Colonic mucosa (tissue), 4 donors: ENCODE measurements around the gene CYP51A1. TPM values are rescaled to one million over a fixed set of nuclear protein-coding genes. Genes with fewer than 3 reads are reported as not detected.

Experiments
- DNase-seq: peaks from one replicate; pipeline ENCODE4 v3.0.0-alpha.2; 2020
- H3K27ac ChIP-seq: fragments of 200-600 bp; one replicate; pipeline ENCODE4 v1.8.0; 2021
- H3K27me3 ChIP-seq: fragments of 200-600 bp; one replicate; pipeline ENCODE4 v1.8.0; 2021
- H3K36me3 ChIP-seq: fragments of 200-600 bp; one replicate; pipeline ENCODE4 v1.8.0; 2021
- H3K4me1 ChIP-seq: fragments of 200-600 bp; one replicate; pipeline ENCODE4 v1.8.0; 2021; ENCODE audit warnings: mild to moderate bottlenecking
- H3K4me3 ChIP-seq: fragments of 200-600 bp; one replicate; pipeline ENCODE4 v1.8.0; 2021
- H3K9ac ChIP-seq, 2 donors: one replicate each; pipeline ENCODE4 v1.7.0; 2013; ENCODE audit warnings: control low read depth in 2 of 2, low read depth in 2 of 2, low read length in 2 of 2
- H3K9me3 ChIP-seq: fragments of 200-600 bp; one replicate; pipeline ENCODE4 v1.8.0; 2021
- intact Hi-C: fragments of 100-400 bp; cut with DNase I; formaldehyde crosslinking; loops from one replicate; pipeline ENCODE4 v1.14.1; 2022
- total RNA-seq, 2 donors: library from RNA; stranded (reverse); fragmentation: NEBNext Ultra II Directional in 1 of 2; extraction: Animal tissue kit (Norgen Biotek cat#: 25700) in 1 of 2; gene quantifications; one replicate each; pipeline ENCODE4 v1.2.1, GENCODE V29; 2021
- TF ChIP-seq, protein P1 (sequence below): fragments of 200-600 bp; IDR thresholded peaks from one replicate; pipeline ENCODE4 v1.8.0; 2022; ENCODE audit warnings: antibody characterized with exemption, mild to moderate bottlenecking
- donor health status: healthy.
- donor health status: DM: no; HTN: no; CAD: no.
- donor health status: DM: no; HTN: no; CAD: no.

The CYP51A1 gene
- total RNA-seq, 2 donors from 2014 or later, result 125 to 322 TPM

DNA sequence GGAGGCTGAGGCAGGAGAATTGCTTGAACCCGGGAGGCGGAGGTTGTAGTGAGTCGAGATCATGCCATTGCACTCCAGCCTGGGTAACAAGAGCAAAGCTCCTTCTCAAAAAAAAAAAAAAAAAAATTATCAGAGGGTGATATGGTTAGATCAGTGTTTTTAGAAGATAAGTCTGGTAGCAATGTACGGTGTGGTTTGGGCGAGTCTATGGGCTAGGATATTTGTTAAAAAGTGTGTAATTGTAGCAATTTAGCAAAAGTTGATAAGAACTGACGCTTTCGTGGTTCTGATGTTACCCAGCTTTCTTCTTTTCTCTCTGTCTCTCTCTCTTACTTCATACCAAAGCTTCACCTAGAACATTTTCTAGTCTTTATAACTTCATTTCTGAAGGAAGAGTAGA, 6.9 kb upstream of the CYP51A1 start:
- Histone ChIP-seq H3K36me3 (no peaks in the 10 kb centered on the region), H3K4me1 (no peaks in the 10 kb centered on the region), H3K9ac (no peak overlapping the region), H3K9me3 (no peaks in the 10 kb centered on the region), H3K27me3 (no peaks in the 10 kb centered on the region), H3K4me3 (no peak overlapping the region), H3K27ac (no peak overlapping the region)
- TF ChIP-seq, protein P1, sequence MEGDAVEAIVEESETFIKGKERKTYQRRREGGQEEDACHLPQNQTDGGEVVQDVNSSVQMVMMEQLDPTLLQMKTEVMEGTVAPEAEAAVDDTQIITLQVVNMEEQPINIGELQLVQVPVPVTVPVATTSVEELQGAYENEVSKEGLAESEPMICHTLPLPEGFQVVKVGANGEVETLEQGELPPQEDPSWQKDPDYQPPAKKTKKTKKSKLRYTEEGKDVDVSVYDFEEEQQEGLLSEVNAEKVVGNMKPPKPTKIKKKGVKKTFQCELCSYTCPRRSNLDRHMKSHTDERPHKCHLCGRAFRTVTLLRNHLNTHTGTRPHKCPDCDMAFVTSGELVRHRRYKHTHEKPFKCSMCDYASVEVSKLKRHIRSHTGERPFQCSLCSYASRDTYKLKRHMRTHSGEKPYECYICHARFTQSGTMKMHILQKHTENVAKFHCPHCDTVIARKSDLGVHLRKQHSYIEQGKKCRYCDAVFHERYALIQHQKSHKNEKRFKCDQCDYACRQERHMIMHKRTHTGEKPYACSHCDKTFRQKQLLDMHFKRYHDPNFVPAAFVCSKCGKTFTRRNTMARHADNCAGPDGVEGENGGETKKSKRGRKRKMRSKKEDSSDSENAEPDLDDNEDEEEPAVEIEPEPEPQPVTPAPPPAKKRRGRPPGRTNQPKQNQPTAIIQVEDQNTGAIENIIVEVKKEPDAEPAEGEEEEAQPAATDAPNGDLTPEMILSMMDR, result no peak
- intact Hi-C loops, result no loop called here
- DNase-seq, result no peak

- Histone ChIP-seq H3K36me3 (no peaks in the 10 kb centered on the region), H3K9me3 (no peaks in the 10 kb centered on the region), H3K27me3 (no peaks in the 10 kb centered on the region), H3K27ac (no peak overlapping the region), H3K4me3 (no peak overlapping the region), H3K4me1 (no peaks in the 10 kb centered on the region), H3K9ac (no peak overlapping the region)
- TF ChIP-seq, protein P1, result no peak
- DNase-seq, result no peak
- intact Hi-C loops, result no loop called here
These were observed 3.3 kb upstream of the CYP51A1 start for GRCh38 chr7:92137557-92137956.

GRCh38 chr7:92135052-92135889, 994 bp upstream of the CYP51A1 start:
- TF ChIP-seq, protein P1, result no peak
- peak; percentile 30 for DNase-seq
- peak overlapping the region; percentile 92 for H3K27ac ChIP-seq
- intact Hi-C loops, result no loop called here
- H3K27me3 ChIP-seq, result no peaks in the 10 kb centered on the region
- H3K36me3 ChIP-seq, result no peaks in the 10 kb centered on the region
- no peaks in the 10 kb centered on the region for H3K9me3 ChIP-seq
- peak overlapping the region; percentile 82 to 91 for H3K9ac ChIP-seq
- H3K4me1 ChIP-seq, result no peaks in the 10 kb centered on the region
- peak overlapping the region; percentile 97 for H3K4me3 ChIP-seq

- DNase-seq, result peak; percentile 80
- intact Hi-C loops, result loop anchor here (5.0 kb wide), 1 partner anchor 313 kb away; the partner anchor contains the start of gene GATAD1
These were observed 473 bp downstream of the CYP51A1 start for GRCh38 chr7:92133737-92134270.

DNA sequence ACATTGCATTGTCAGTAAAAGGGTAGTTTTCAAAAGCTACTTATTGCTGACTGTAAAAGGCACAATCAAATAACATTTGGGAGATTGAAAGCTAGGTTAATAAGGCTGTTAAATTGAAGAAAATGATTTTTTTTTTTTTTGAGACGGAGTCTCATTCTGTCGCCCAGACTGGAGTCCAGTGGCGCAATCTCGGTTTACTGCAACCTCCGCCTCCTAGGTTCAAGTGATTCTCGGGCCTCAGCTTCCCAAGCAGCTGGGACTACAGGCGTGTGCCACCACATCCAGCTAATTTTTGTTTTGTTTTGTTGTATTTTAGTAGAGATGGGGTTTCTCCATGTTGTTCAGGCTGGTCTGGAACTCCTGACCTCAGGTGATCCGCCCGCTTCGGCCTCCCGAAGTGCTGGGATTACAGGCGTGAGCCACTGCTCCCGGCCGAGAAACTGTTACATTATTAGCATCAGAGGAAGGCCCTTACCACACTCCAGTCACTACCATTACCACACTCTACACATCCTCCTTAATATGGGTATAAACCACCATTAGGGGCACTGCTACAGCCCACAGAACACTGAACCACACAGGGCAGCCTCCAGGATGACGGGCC, 1.0 kb downstream of the CYP51A1 start:
- Histone ChIP-seq H3K9me3 (no peaks in the 10 kb centered on the region), H3K27me3 (no peaks in the 10 kb centered on the region), H3K4me3 (peak overlapping the region; percentile 97), H3K4me1 (no peaks in the 10 kb centered on the region), H3K36me3 (no peaks in the 10 kb centered on the region), H3K27ac (peak overlapping the region; percentile 92), H3K9ac (peak overlapping the region; percentile 82 to 91)
- TF ChIP-seq, protein P1, result no peak
- DNase-seq, result peak; percentile 22
- intact Hi-C loops, result loop anchor here (5.0 kb wide), 1 partner anchor 314 kb away; the partner anchor contains the start of gene GATAD1

More at GRCh38 chr7:92133737-92134270, 473 bp downstream of the CYP51A1 start:
- no peaks in the 10 kb centered on the region for H3K36me3 ChIP-seq
- H3K4me1 ChIP-seq, result no peaks in the 10 kb centered on the region
- peak overlapping the region; percentile 92 for H3K27ac ChIP-seq
- H3K9me3 ChIP-seq, result no peaks in the 10 kb centered on the region
- H3K27me3 ChIP-seq, result no peaks in the 10 kb centered on the region
- H3K4me3 ChIP-seq, result peak overlapping the region; percentile 97
- TF ChIP-seq, protein P1, result peak; percentile 85
- H3K9ac ChIP-seq, result peak overlapping the region; percentile 82 to 91
